T-cell (primary cell): ENCODE results near the gene CTDSPL. TPM values are rescaled to one million over a fixed set of nuclear protein-coding genes. Genes with fewer than 3 reads are reported as not detected.

Source experiments
- ATAC-seq, 4 experiments: fragments of 200-7000 bp in 3 of 4; fragments of 150-1000 bp in 1 of 4; cut with Tn5 transposase; replicated peaks in 1 of 4; 1 replicate in 3 of 4; 2 replicates in 1 of 4; pipeline ENCODE4 v1.10.0; 2021; ENCODE audit warnings: moderate library complexity in 3 of 4, mild to moderate bottlenecking in 2 of 4, moderate number of reproducible peaks in 1 of 4
- CTCF ChIA-PET, 2 donors: fragments of 300-600 bp; sonication (Branson Sonifier 250); formaldehyde crosslinking; loops; one replicate each; lab custom pipeline; 2022; ENCODE audit warnings: antibody characterized with exemption in 2 of 2; lab: Charles Lee
- POLR2A ChIA-PET, 2 donors: fragments of 300-600 bp; sonication (Branson Sonifier 250); formaldehyde crosslinking; loops; one replicate each; lab custom pipeline; 2022; ENCODE audit warnings: antibody characterized with exemption in 2 of 2; lab: Charles Lee
- DNase-seq, 35 experiments: peaks; one replicate each; pipeline versions ENCODE4 v3.0.0 to v3.0.0-alpha.2; 2013 to 2023
- H3K27ac ChIP-seq: one replicate; pipeline ENCODE4 v1.5.1; 2013; ENCODE audit warnings: low read length
- H3K27me3 ChIP-seq, 2 experiments: replicated peaks in 1 of 2; 1 replicate in 1 of 2; 2 replicates in 1 of 2; pipeline versions ENCODE4 v1.6.1 to v1.7.0; 2013; ENCODE audit warnings: low read length in 1 of 2, mixed read lengths in 1 of 2; ENCODE audit not compliant: control insufficient read depth in 2 of 2, insufficient read depth in 2 of 2; ENCODE audit errors: extremely low read depth in 1 of 2
- H3K36me3 ChIP-seq, 2 donors: 1 replicate in 1 of 2; 2 replicates in 1 of 2; pipeline versions ENCODE4 v1.6.1 to v1.7.0; 2013; ENCODE audit warnings: low read length in 1 of 2; ENCODE audit not compliant: control insufficient read depth in 2 of 2, insufficient read depth in 1 of 2; ENCODE audit errors: extremely low read depth in 1 of 2
- H3K4me1 ChIP-seq, 2 experiments: 1 replicate in 1 of 2; 2 replicates in 1 of 2; pipeline versions ENCODE4 v1.6.1 to v1.7.0; 2013; ENCODE audit warnings: low read length in 2 of 2, mixed read lengths in 1 of 2; ENCODE audit not compliant: insufficient read depth in 2 of 2, control insufficient read depth in 1 of 2; ENCODE audit errors: extremely low read depth in 1 of 2
- H3K4me3 ChIP-seq, 2 donors: 1 replicate in 1 of 2; 2 replicates in 1 of 2; pipeline versions ENCODE4 v1.5.1 to v1.7.0; 2013; ENCODE audit warnings: mild to moderate bottlenecking in 2 of 2, low read length in 1 of 2, moderate library complexity in 1 of 2; ENCODE audit not compliant: control insufficient read depth in 1 of 2; ENCODE audit errors: extremely low read depth in 1 of 2
- H3K9me3 ChIP-seq: 2 replicates; pipeline ENCODE4 v1.7.0; 2013
- H3K27ac Mint-ChIP-seq, 2 donors: one replicate each; pipeline ENCODE4 v1.8.0; 2020 to 2021; ENCODE audit warnings: mild to moderate bottlenecking in 2 of 2, mixed read lengths in 2 of 2
- H3K27me3 Mint-ChIP-seq, 2 donors: one replicate each; pipeline ENCODE4 v1.8.0; 2021 to 2022; ENCODE audit warnings: mixed read lengths in 2 of 2
- H3K36me3 Mint-ChIP-seq: one replicate; pipeline ENCODE4 v1.8.0; 2021; ENCODE audit warnings: mixed read lengths
- H3K4me1 Mint-ChIP-seq, 3 donors: one replicate each; pipeline ENCODE4 v1.8.0; 2020 to 2022; ENCODE audit warnings: mixed read lengths in 3 of 3, mild to moderate bottlenecking in 1 of 3
- H3K4me3 Mint-ChIP-seq, 3 donors: one replicate each; pipeline ENCODE4 v1.8.0; 2020 to 2022; ENCODE audit warnings: mild to moderate bottlenecking in 3 of 3, mixed read lengths in 3 of 3, moderate library complexity in 3 of 3
- H3K9me3 Mint-ChIP-seq, 3 donors: one replicate each; pipeline ENCODE4 v1.8.0; 2020 to 2022; ENCODE audit warnings: mixed read lengths in 3 of 3
- WGBS: methylation state at CpG from one replicate; pipeline ENCODE4 v1.1.5; 2013; ENCODE audit warnings: missing lambda C conversion rate; ENCODE audit not compliant: insufficient coverage; 5-methylcytosine and 5-hydroxymethylcytosine counted together
- total RNA-seq, 35 experiments: library from RNA in 6 of 35; stranded (reverse) in 6 of 35; fragments of 120-200 nt in 1 of 35; gene quantifications; one replicate each; pipeline versions ENCODE4 v1.2.1 to v1.2.4 and lab custom pipeline; 2013 to 2026

CTDSPL gene
- total RNA-seq, 5 donors from 2014 or later (not counting 1 experiment from before 2014, with no cell fraction given), result 0.54 to 2.5 (median 2.0) TPM

DNA sequence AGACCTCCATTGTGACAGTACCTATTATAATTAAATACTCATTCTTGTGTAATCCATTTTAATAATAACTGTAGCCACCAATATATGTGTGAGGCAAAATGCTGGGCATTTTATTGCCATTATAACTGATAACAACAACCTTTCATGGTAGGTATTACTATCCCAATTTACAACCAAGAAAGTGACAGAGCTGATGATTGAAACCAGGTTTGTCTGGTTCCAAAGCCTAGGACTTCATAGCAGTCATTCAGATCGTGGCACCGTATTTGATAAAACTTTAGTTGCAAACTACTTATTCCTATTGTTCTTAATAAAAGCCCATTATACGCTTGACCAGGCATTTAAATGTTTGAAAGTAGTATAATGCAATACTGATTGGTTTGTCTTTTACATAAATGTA, 102.5 kb downstream of the CTDSPL start:
- H3K27ac ChIP-seq, result no peak overlapping the region
- Mint-ChIP-seq H3K4me3 (no peak overlapping the region), H3K36me3 (no peaks in the 10 kb centered on the region), H3K9me3 (no peaks in the 10 kb centered on the region), H3K27me3 (no peaks in the 10 kb centered on the region), H3K27ac (no peak overlapping the region), H3K4me1 (peaks cover 4 to 7% (median 5%) of the 10 kb centered on the region in 3 donors)
- ChIA-PET CTCF (interaction anchor here (0.5 to 2.1 kb wide), 8 partner anchors 10 to 1163 kb away, joined by 3 to 8 read pairs (median 3); no protein-coding TSS in a partner anchor), POLR2A (interaction anchor here in 1 of 2 donors (0.6 kb wide), 1 partner anchor 131 kb away, joined by 6 read pairs; no protein-coding TSS in a partner anchor)
- H3K9me3 ChIP-seq, result no peaks in the 10 kb centered on the region
- no peak overlapping the region for H3K4me3 ChIP-seq
- no peaks in the 10 kb centered on the region for H3K36me3 ChIP-seq
- peaks cover 0 to 4% of the 10 kb centered on the region in 2 experiments for H3K27me3 ChIP-seq
- no CpG with 5 or more reads among the region's 3 CpGs for WGBS
- ATAC-seq (no peak), DNase-seq (no peak)
- peaks cover 0 to 3% of the 10 kb centered on the region in 2 experiments for H3K4me1 ChIP-seq

DNA sequence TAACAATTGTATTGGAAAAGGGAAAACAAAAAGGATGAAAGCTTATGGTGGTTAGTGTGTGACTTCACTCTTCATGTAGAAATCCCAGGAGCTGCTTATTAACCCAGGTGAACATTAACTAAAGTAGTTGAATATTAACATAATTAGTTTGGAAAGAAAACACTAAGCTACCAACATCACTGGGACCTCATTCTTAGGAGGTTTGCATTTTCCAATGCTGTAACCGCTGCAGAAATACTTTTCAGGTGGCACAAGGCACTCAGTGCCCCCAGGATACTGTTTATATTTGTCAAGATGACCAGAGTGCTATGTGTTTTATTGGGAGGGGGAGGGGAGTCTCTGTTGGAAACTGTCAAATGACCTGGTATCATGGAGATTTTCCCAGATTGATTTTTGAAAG, 103.0 kb downstream of the CTDSPL start:
- CTCF ChIA-PET, result interaction anchor here (0.6 to 2.1 kb wide), 6 partner anchors 9 to 1163 kb away, joined by 3 to 8 read pairs (median 3); no protein-coding TSS in a partner anchor
- no CpG with 5 or more reads among the region's 1 CpG for WGBS
- H3K9me3 ChIP-seq, result no peaks in the 10 kb centered on the region
- Mint-ChIP-seq H3K9me3 (no peaks in the 10 kb centered on the region), H3K4me3 (no peak overlapping the region), H3K27me3 (no peaks in the 10 kb centered on the region), H3K4me1 (peaks cover 4 to 7% (median 5%) of the 10 kb centered on the region in 3 donors), H3K36me3 (no peaks in the 10 kb centered on the region), H3K27ac (no peak overlapping the region)
- POLR2A ChIA-PET, result no interaction called here
- H3K4me1 ChIP-seq, result peaks cover 0 to 3% of the 10 kb centered on the region in 2 experiments
- no peaks in the 10 kb centered on the region for H3K36me3 ChIP-seq
- H3K27me3 ChIP-seq, result peaks cover 0 to 4% of the 10 kb centered on the region in 2 experiments
- no peak overlapping the region for H3K27ac ChIP-seq
- ATAC-seq, result no peak
- H3K4me3 ChIP-seq, result no peak overlapping the region
- DNase-seq, result no peak

DNA sequence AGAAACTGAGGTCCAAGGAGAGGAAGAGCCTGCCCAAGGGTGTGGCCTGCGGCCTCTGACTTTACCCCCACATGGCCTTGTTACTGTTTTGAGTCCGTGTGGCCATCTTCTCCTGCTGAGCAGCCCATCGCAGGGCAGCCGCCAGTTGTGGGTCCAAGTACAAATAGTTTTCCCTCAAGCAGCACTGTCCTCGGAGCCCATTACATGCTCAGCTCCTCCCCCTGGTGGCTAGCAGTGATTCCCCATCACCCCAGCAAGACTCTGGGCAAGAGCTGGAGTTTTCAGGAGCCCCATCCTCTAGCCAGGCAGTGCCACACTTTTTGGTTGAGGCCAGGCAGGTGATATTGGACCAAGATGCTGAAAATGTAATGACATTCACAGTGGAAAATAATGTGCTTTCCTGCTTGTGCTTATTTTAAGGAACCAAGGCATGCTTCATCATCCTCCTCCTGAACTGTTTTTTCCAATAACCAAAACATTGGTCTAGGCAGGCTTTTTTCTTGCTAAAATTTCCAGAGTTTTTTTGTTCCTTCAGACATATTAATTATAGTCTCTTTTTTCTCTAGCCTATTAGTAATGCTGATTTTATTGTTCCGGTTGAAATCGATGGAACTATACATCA, 105.7 kb downstream of the CTDSPL start:
- 33% methylated on average over 5 of the region's 7 CpGs for WGBS
- H3K4me3 ChIP-seq, result no peak overlapping the region
- H3K27me3 ChIP-seq, result peaks cover 0 to 4% of the 10 kb centered on the region in 2 experiments
- H3K27ac ChIP-seq, result no peak overlapping the region
- POLR2A ChIA-PET, result no interaction called here
- H3K36me3 Mint-ChIP-seq, result no peaks in the 10 kb centered on the region
- H3K4me1 ChIP-seq, result peaks cover 0 to 3% of the 10 kb centered on the region in 2 experiments
- peaks cover 4 to 7% (median 5%) of the 10 kb centered on the region in 3 donors for H3K4me1 Mint-ChIP-seq
- no peak overlapping the region for H3K27ac Mint-ChIP-seq
- H3K4me3 Mint-ChIP-seq, result no peak overlapping the region
- DNase-seq (peak in 34 of 35 experiments; percentile 11 to 72 (median 48)), ATAC-seq (peak; percentile 70 to 83 (median 80))
- H3K9me3 Mint-ChIP-seq, result no peaks in the 10 kb centered on the region
- H3K9me3 ChIP-seq, result no peaks in the 10 kb centered on the region
- H3K27me3 Mint-ChIP-seq, result no peaks in the 10 kb centered on the region
- no peaks in the 10 kb centered on the region for H3K36me3 ChIP-seq
- CTCF ChIA-PET, result interaction anchor here (0.6 to 5.8 kb wide), 10 partner anchors 11 to 115 kb away, joined by 3 to 53 read pairs (median 5); no protein-coding TSS in a partner anchor

DNA sequence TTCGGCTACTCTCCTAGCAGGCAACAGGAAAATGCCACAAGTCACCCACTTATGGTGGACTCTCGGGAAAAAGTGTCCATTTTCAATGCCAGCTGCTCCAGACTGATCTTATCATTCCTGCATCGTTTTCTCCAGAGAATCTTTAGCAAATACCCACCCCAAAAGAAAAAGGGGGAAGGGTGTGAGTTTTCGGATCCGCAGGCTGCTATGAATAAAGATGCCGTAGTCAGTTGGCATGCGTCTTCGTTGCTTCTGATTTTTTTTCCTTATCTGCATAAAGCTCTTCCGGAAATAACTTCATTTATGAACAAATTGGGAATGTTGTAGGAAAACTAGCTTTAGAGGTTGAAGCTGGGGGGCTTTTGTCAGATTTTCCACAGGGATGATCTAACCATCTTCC, 106.5 kb downstream of the CTDSPL start:
- H3K27ac ChIP-seq, result no peak overlapping the region
- WGBS, result no CpG with 5 or more reads among the region's 9 CpGs
- no peak for ATAC-seq

DNA sequence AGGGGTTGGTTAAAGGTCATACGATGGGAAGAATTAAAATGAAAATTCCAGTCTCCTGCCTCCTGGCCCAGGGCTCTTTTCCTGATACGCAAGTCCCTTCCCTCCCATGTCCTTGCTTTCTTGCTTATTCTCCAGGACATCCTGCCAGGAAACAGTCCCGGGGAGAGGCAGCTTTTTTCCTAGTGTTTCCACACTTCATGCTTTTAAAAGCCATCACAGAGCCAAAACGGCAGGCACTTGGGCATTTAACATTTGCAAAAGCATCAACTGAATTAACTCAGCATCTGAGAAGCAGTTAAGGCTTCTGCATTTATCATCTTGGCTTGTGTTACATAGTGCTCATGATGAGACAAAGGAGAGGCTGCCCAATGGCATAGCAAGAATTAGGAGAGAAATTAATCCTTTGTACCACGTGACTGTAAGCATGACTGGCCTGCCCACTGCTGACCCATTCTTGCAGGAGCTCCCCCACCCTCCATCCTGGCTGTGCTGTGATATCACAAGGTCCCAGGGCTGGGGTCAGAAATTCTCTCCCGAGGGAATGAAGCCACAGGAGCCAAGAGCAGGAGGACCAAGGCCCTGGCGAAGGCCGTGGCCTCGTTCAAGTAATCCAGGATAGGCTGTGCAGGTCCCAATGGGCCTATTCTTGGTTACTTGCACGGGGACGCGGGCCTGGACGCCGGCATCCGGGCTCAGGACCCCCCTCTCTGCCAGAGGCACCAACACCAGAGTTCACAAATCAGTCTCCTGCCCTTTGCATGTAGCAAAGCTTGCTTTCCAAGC, 107.3 kb downstream of the CTDSPL start:
- Mint-ChIP-seq H3K27me3 (no peaks in the 10 kb centered on the region), H3K9me3 (no peaks in the 10 kb centered on the region), H3K4me1 (no peaks in the 10 kb centered on the region), H3K36me3 (no peaks in the 10 kb centered on the region), H3K27ac (no peak overlapping the region), H3K4me3 (no peak overlapping the region)
- peaks cover 0 to 3% of the 10 kb centered on the region in 2 experiments for H3K4me1 ChIP-seq
- ATAC-seq (no peak), DNase-seq (no peak)
- no peak overlapping the region for H3K4me3 ChIP-seq
- H3K36me3 ChIP-seq, result no peaks in the 10 kb centered on the region
- POLR2A ChIA-PET, result no interaction called here
- H3K27ac ChIP-seq, result no peak overlapping the region
- peaks cover 0 to 4% of the 10 kb centered on the region in 2 experiments for H3K27me3 ChIP-seq
- no peaks in the 10 kb centered on the region for H3K9me3 ChIP-seq
- CTCF ChIA-PET, result interaction anchor here (0.6 to 5.8 kb wide), 7 partner anchors 8 to 114 kb away, joined by 3 to 53 read pairs (median 3); no protein-coding TSS in a partner anchor
- 93% methylated on average over 12 of the region's 15 CpGs for WGBS

More for the DNA sequence above, 106.5 kb downstream of the CTDSPL start:
- Mint-ChIP-seq H3K4me1 (peaks cover under 1 to 3% (median 2%) of the 10 kb centered on the region in 3 donors), H3K27ac (no peak overlapping the region), H3K27me3 (no peaks in the 10 kb centered on the region), H3K4me3 (no peak overlapping the region), H3K9me3 (no peaks in the 10 kb centered on the region), H3K36me3 (no peaks in the 10 kb centered on the region)
- DNase-seq, result no peak
- Histone ChIP-seq H3K4me3 (no peak overlapping the region), H3K9me3 (no peaks in the 10 kb centered on the region), H3K36me3 (no peaks in the 10 kb centered on the region), H3K4me1 (peaks cover 0 to 3% of the 10 kb centered on the region in 2 experiments), H3K27me3 (peaks cover 0 to 4% of the 10 kb centered on the region in 2 experiments)
- ChIA-PET CTCF (interaction anchor here (0.7 to 5.8 kb wide), 7 partner anchors 13 to 116 kb away, joined by 3 to 53 read pairs (median 5); no protein-coding TSS in a partner anchor), POLR2A (no interaction called here)

DNA sequence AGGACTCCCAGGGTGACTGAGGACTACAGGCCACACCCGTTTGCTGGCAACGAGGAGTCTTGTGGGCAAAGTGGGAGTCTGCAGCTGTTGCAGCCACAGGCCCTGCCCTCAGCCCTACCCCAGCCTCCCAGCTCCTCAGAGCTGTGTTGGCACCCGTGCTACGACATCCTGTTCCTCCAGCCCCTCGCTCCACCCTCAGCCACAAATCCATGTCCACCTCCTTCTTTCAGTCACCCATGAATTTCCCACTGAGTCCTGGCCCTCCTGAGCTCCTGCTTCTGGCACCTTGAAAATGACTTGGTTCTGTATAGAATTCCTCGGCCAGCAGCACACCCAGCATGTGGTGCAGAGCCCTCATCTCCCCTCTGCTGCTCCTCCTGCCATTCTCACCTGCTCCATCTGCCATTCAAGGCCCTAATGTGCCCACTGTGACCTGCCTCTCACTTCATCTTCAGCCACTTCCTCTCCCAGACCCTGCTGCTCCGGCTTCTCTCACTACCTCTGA, 108.0 kb downstream of the CTDSPL start:
- no peaks in the 10 kb centered on the region for H3K9me3 Mint-ChIP-seq
- H3K36me3 Mint-ChIP-seq, result no peaks in the 10 kb centered on the region
- 71% methylated on average over 6 of the region's 7 CpGs for WGBS
- Histone ChIP-seq H3K4me1 (peaks cover 0 to 6% of the 10 kb centered on the region in 2 experiments), H3K9me3 (no peaks in the 10 kb centered on the region), H3K36me3 (no peaks in the 10 kb centered on the region), H3K27me3 (peaks cover 0 to 4% of the 10 kb centered on the region in 2 experiments), H3K27ac (no peak overlapping the region), H3K4me3 (no peak overlapping the region)
- POLR2A ChIA-PET, result no interaction called here
- H3K27ac Mint-ChIP-seq, result no peak overlapping the region
- H3K4me1 Mint-ChIP-seq, result peaks cover 0 to 4% (median under 1%) of the 10 kb centered on the region in 3 donors
- no peak overlapping the region for H3K4me3 Mint-ChIP-seq
- DNase-seq (no peak), ATAC-seq (no peak)
- CTCF ChIA-PET, result interaction anchor here (0.6 to 5.8 kb wide), 7 partner anchors 9 to 115 kb away, joined by 3 to 53 read pairs (median 3); no protein-coding TSS in a partner anchor
- no peaks in the 10 kb centered on the region for H3K27me3 Mint-ChIP-seq
